GM20431 (cell line): ENCODE results near the gene CD44.
"Not testable (repeated sequence)": the region's sequence is repeated elsewhere in the genome, so short reads cannot be mapped to it uniquely, and the experiment has no call there.

Source experiments
- in situ Hi-C: fragments of 300-500 bp; cut with MseI, MboI; formaldehyde crosslinking; loops from one replicate; pipeline ENCODE4 v1.15.0; 2020; ENCODE audit warnings: low sequenced_read_pairs; ENCODE audit not compliant: unreplicated experiment

The CD44 gene

GRCh38 chr11:35138943-35139721 is at the start of gene CD44:
Gene CD44 (plus strand): TSS chr11:35139171. CDS start chr11:35139304, 133 bp downstream.
- in situ Hi-C loops = no loop called here

- in situ Hi-C loops = no loop called here
Measured at GRCh38 chr11:35089666-35090065, 49.3 kb upstream of the CD44 start.

GRCh38 chr11:35090125-35090524 is 48.8 kb upstream of the CD44 start:
- in situ Hi-C loops = no loop called here

DNA sequence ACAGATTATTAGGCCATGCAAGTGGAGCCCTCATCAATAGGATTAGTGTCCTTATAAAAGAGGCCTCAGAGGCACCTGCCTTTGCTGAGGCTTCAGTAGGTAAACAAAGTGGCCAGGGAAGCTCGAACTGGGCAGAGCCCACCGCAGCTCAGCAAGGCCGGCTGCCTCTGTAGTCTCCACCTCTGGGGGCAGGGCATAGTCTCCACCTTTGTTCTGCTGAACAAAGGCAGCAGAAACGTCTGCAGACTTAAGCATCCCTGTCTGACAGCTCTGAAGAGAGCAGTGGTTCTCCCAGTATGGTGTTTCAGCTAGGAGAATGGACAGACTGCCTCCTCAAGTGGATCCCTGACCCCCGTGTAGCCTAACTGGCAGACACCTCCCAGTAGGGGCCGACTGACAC is 48.0 kb upstream of the CD44 start:
- in situ Hi-C loops = not testable (repeated sequence)

GRCh38 chr11:35096723-35097122 is 42.2 kb upstream of the CD44 start:
- in situ Hi-C loops = no loop called here

DNA sequence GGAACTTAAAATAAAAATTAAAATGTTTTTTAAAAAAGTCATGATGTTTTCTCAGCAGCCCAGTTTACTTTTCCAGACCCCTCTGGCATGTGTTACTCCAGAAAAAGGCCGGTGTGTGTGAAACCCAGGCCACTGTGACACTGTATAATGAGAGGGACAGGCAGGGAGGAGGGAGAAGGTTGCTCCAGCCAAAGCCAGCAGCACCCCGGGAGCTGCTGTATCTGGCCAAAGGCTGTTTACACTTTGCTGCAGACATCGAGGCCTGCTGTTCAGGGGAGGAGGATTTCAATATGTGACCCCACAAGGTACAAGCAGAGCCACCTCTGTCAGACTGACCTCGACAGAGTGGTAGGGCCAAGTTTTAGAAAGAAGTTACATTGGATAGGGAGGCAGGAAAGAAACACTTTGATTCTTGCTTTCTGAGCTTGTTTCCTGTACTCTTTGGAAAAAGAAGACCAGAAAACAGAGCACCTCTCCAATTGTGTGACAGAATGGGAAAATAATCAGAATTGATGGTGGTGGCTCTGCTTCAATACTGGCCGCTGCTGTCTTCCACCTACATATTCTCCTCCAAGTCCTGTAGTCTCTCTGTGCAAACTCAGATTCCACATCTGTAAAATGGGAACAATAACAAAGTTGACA is 41.0 kb upstream of the CD44 start:
- in situ Hi-C loops = no loop called here

- in situ Hi-C loops = no loop called here
Measured at GRCh38 chr11:35098855-35099254, 40.1 kb upstream of the CD44 start.

- in situ Hi-C loops = no loop called here
Measured at GRCh38 chr11:35099278-35100012, 39.5 kb upstream of the CD44 start.

DNA sequence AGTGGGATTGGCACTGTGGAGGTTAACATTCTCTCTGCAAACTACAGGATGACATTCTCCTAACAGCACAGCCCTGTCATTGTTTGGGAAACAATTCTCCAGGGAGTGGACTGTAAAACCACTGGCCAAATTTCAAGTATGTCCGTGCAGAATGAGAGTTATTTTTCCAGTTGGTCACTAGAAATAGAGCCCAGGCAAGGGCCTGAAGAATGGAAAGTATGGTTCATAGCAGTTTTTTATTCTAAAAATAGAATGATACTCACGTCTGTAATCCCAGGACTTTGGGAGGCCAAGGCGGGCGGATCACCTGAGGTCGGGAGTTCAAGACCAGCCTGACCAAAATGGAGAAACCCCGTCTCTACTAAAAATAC is 39.0 kb upstream of the CD44 start:
- in situ Hi-C loops = no loop called here

GRCh38 chr11:35101223-35101622 is 37.7 kb upstream of the CD44 start:
- in situ Hi-C loops = no loop called here

- in situ Hi-C loops = no loop called here
Measured at GRCh38 chr11:35102267-35102666, 36.7 kb upstream of the CD44 start.

DNA sequence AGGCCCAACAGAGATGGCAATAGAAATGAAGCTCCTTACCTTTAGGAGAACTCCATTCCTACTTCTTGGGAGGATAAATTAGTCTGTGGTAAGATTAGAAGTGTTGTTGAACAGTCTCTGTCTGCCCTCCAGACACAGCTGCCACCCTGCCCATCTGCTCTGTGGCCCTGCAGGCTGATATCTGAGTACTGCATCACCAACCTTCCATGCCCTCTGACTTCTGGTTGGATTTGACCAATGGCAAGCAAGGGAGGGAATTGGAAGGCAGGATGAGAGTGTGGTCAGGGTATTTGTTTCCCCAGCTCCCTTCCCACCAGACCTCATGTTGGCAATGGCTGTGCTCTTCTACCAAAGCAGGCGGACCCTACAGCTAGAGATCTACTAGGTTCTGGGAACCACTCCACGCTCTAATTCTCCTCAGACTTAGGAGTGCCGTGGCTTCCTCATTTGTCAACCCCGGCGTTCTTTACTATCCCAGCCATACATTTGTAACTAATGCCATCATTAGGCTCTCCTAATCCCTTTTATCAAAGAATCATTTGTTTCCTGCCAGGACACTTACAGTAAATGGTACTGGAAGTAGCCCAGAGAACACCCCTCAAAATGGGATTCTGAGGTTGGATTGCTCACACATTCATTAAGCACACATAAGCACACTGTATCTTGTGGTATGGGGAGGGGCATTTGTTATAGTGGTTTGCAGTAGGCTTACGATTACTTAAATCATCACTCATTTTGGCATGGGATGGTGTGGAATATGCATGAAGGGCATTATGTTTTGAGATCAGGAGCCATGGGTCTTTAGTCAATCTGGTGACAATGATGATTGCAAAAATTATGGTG is 35.4 kb upstream of the CD44 start:
- in situ Hi-C loops = no loop called here

DNA sequence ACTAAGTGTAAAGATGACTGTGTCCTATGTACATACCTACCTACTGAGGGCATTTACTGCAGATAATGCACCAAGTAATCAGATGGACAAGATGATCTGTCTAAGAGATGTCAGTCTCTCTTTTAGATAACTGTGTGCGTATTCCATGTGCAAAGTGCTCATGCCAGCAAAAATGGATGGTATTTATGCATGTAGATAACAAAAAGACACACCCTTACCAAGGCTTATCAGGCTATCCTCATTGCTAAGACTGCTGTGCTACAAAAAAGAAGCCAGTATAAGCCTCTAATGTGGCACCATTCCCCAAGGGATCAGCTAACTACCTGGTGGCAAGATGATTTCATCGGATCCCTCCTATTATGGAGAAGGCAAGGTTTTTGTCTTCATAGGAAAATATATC is 34.3 kb upstream of the CD44 start:
- in situ Hi-C loops = no loop called here

DNA sequence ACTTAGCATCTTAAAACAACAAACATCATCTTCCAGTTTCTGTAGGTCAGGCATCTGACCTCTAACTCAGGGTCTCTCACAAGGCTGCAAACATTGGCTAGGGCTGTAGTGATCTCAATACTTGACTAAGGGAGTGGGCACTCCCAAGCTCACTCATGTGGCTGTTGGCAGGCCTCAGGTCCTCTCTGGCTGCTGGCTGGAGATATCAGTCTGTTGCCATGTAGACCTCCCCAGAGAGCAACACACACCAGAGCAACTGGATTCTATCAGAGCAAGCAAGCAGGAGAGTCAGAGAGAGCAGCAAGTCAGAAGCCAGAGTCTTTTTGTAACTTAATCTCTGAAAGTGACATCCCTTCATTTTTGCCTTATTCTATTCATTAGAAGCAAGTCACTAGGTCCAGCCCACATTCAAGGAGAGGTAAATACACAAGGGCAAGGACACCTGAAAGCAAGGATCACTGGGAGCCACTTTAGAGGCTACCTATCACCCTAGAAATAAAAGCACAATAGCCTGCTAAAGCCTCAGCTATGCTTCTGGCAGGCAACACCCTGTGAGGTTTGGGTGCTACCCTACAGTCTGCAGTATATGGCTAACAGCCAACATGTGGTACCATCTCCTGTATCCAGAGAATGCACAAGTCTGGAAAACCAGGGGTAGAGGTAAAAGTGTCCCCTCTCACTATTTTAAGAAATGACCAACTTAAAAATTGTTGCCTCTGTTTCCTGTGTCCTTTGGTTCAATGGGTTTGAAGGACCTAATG is 33.5 kb upstream of the CD44 start:
- in situ Hi-C loops = no loop called here

- in situ Hi-C loops = no loop called here
Measured at GRCh38 chr11:35106595-35106994, 32.4 kb upstream of the CD44 start.

GRCh38 chr11:35107861-35108260 is 31.1 kb upstream of the CD44 start:
- in situ Hi-C loops = no loop called here

- in situ Hi-C loops = not testable (repeated sequence)
Measured at GRCh38 chr11:35108336-35108735, 30.6 kb upstream of the CD44 start.

GRCh38 chr11:35109041-35109440 is 29.9 kb upstream of the CD44 start:
- in situ Hi-C loops = no loop called here

GRCh38 chr11:35109827-35110226 is 29.1 kb upstream of the CD44 start:
- in situ Hi-C loops = no loop called here
